Bronchial epithelial cell (primary cell): Measurements from ENCODE around the gene SBK3. TPM values are rescaled to one million over a fixed set of nuclear protein-coding genes. Genes with fewer than 3 reads are reported as not detected.
A peak's percentile ranks its signal among the peaks of the same experiment; 100 is the strongest.
"Not testable (repeated sequence)": the region's sequence is repeated elsewhere in the genome, so short reads cannot be mapped to it uniquely, and the experiment has no call there.

Source experiments
- DNase-seq: peaks from one replicate; pipeline ENCODE4 v3.0.0-alpha.2; 2010; ENCODE audit warnings: low read depth
- FAIRE-seq: peaks from 2 replicates; lab custom pipeline; 2011; peaks lifted over from hg19 to GRCh38; lab: Jason Lieb, UNC
- H3K27me3 ChIP-seq: 2 replicates; pipeline ENCODE4 v1.5.1; 2011; ENCODE audit warnings: low read length; ENCODE audit not compliant: control insufficient read depth, insufficient read depth
- H3K36me3 ChIP-seq: 2 replicates; pipeline ENCODE4 v1.5.1; 2011; ENCODE audit warnings: low read length; ENCODE audit not compliant: control insufficient read depth, insufficient read depth
- H3K4me3 ChIP-seq: 2 replicates; pipeline ENCODE4 v1.5.1; 2011; ENCODE audit warnings: mild to moderate bottlenecking, low read depth, low read length, control low read depth
- CTCF ChIP-seq: IDR thresholded peaks from 2 replicates; pipeline ENCODE4 v1.5.1; 2011; ENCODE audit warnings: mild to moderate bottlenecking, moderate library complexity, low read length, control low read depth, inconsistent platforms; ENCODE audit not compliant: insufficient read depth, severe bottlenecking
- total RNA-seq: library from RNA; depleted of rRNA; stranded (reverse); fragments of >200 nt; gene quantifications from 2 replicates; pipeline ENCODE4 v1.2.1, GENCODE V29; 2014

SBK3 gene
- total RNA-seq, 1 donor from 2014 or later = not detected

- Histone ChIP-seq H3K27me3 (no peaks in the 10 kb centered on the region), H3K36me3 (peaks cover 3% of the 10 kb centered on the region), H3K4me3 (no peak overlapping the region)
- no peak for DNase-seq
- FAIRE-seq = no peak
- no peak for TF ChIP-seq CTCF
These were observed 43.4 kb upstream of the SBK3 start for GRCh38 chr19:55588738-55589137.

- no peak for TF ChIP-seq CTCF
- Histone ChIP-seq H3K27me3 (no peaks in the 10 kb centered on the region), H3K4me3 (peak overlapping the region; percentile 27), H3K36me3 (peaks cover 1% of the 10 kb centered on the region)
- DNase-seq = peak; percentile 91
- no peak for FAIRE-seq
These were observed 41.8 kb upstream of the SBK3 start for GRCh38 chr19:55586976-55587668.

- H3K27me3 ChIP-seq = no peaks in the 10 kb centered on the region
- H3K36me3 ChIP-seq = no peaks in the 10 kb centered on the region
- no peak for TF ChIP-seq CTCF
- DNase-seq = no peak
- H3K4me3 ChIP-seq = peak overlapping the region; percentile 17
- no peak for FAIRE-seq
These were observed 40.5 kb upstream of the SBK3 start for GRCh38 chr19:55585658-55586339.

- DNase-seq (no peak), FAIRE-seq (no peak)
- H3K36me3 ChIP-seq = no peaks in the 10 kb centered on the region
- TF ChIP-seq CTCF = no peak
- H3K27me3 ChIP-seq = no peaks in the 10 kb centered on the region
- H3K4me3 ChIP-seq = no peak overlapping the region
These were observed 39.5 kb upstream of the SBK3 start for GRCh38 chr19:55584871-55585270.

GRCh38 chr19:55583897-55584296 is 38.6 kb upstream of the SBK3 start:
- H3K4me3 ChIP-seq, DNase-seq, H3K27me3 ChIP-seq, FAIRE-seq, H3K36me3 ChIP-seq: not testable (repeated sequence)

- not testable (repeated sequence) for H3K27me3 ChIP-seq, H3K36me3 ChIP-seq, H3K4me3 ChIP-seq, DNase-seq, FAIRE-seq
These were observed 36.9 kb upstream of the SBK3 start for GRCh38 chr19:55582284-55582683.
